HL-60 (cell line): ENCODE data around the gene CACNA1I.
A peak's percentile ranks its signal among the peaks of the same experiment; 100 is the strongest.

Source experiments
- DNase-seq, 2 experiments: peaks; one replicate each; pipeline ENCODE4 v3.0.0-alpha.2; 2010 to 2020; ENCODE audit warnings: low read depth in 1 of 2, low spot score in 1 of 2
- H3K27ac ChIP-seq: fragments of 250-450 bp; sonication (Bioruptor Pico); replicated peaks from 2 replicates; pipeline ENCODE4 v1.5.1; 2020; ENCODE audit warnings: mild to moderate bottlenecking, moderate library complexity
- H3K27me3 ChIP-seq: fragments of 250-450 bp; sonication (Bioruptor Pico); 2 replicates; pipeline ENCODE4 v1.5.1; 2021; ENCODE audit warnings: mild to moderate bottlenecking, moderate library complexity; ENCODE audit not compliant: insufficient read depth, poor library complexity, severe bottlenecking
- H3K4me3 ChIP-seq: replicated peaks from 2 replicates; pipeline ENCODE4 v1.5.1; 2011; ENCODE audit warnings: mild to moderate bottlenecking, control low read depth, low read length; ENCODE audit not compliant: insufficient read depth
- CTCF ChIP-seq: IDR thresholded peaks from one replicate; pipeline ENCODE4 v1.5.1; 2011; ENCODE audit warnings: low read length, control low read depth, inconsistent platforms; ENCODE audit not compliant: insufficient read depth
- GABPA ChIP-seq: IDR thresholded peaks from 2 replicates; pipeline ENCODE4 v1.6.1; 2012; ENCODE audit warnings: low read depth
- POLR2AphosphoS5 ChIP-seq: IDR thresholded peaks from 2 replicates; pipeline ENCODE4 v1.6.1; 2012; ENCODE audit warnings: low read depth
- REST ChIP-seq: IDR thresholded peaks from 2 replicates; pipeline ENCODE4 v1.6.1; 2012; ENCODE audit warnings: low read depth; ENCODE audit not compliant: insufficient replicate concordance
- SPI1 ChIP-seq: IDR thresholded peaks from 2 replicates; pipeline ENCODE4 v1.6.1; 2012; ENCODE audit warnings: low read depth, mild to moderate bottlenecking, borderline replicate concordance

The CACNA1I gene

GRCh38 chr22:39524089-39524752 is 46.3 kb upstream of the CACNA1I start:
- TF ChIP-seq GABPA (no peak), POLR2AphosphoS5 (peak; percentile 53; the same call in 1 of the 2 replicates), SPI1 (no peak)
- H3K27ac ChIP-seq, result no peak overlapping the region
- peak in 1 of 2 experiments; percentile 14 for DNase-seq
- no peaks in the 10 kb centered on the region for H3K27me3 ChIP-seq
- no peak overlapping the region for H3K4me3 ChIP-seq

- TF ChIP-seq POLR2AphosphoS5 (peak; percentile 56; the same call in 1 of the 2 replicates), SPI1 (no peak)
- no peak for DNase-seq
- no peak overlapping the region for H3K4me3 ChIP-seq
- H3K27ac ChIP-seq, result 0 out of 2 replicates have a peak overlapping the region, but pooled peaks have one; percentile 5
- no peaks in the 10 kb centered on the region for H3K27me3 ChIP-seq
Observed at GRCh38 chr22:39524753-39525657, 45.5 kb upstream of the CACNA1I start.

- no peak overlapping the region for H3K4me3 ChIP-seq
- DNase-seq, result no peak
- peak overlapping the region; percentile 83; the same call in 1 of the 2 replicates for H3K27ac ChIP-seq
- H3K27me3 ChIP-seq, result no peaks in the 10 kb centered on the region
- TF ChIP-seq CTCF (no peak), POLR2AphosphoS5 (peak; percentile 21; the same call in 1 of the 2 replicates)
Observed at GRCh38 chr22:39525658-39525975, 44.9 kb upstream of the CACNA1I start.

GRCh38 chr22:39526736-39527171 is 43.8 kb upstream of the CACNA1I start:
- peak; percentile 70 to 89 for DNase-seq
- H3K4me3 ChIP-seq, result no peak overlapping the region
- TF ChIP-seq SPI1 (peak; percentile 71; the same call in 1 of the 2 replicates), CTCF (no peak), REST (no peak), POLR2AphosphoS5 (peak; percentile 10; the same call in 1 of the 2 replicates), GABPA (no peak)
- H3K27me3 ChIP-seq, result no peaks in the 10 kb centered on the region
- peak overlapping the region; percentile 83 for H3K27ac ChIP-seq

- H3K27ac ChIP-seq, result peak overlapping the region; percentile 83
- no peak overlapping the region for H3K4me3 ChIP-seq
- peak; percentile 56 to 69 for DNase-seq
- H3K27me3 ChIP-seq, result no peaks in the 10 kb centered on the region
- peak; percentile 22; the same call in 1 of the 2 replicates for TF ChIP-seq POLR2AphosphoS5
- TF ChIP-seq REST, result no peak
Observed at GRCh38 chr22:39527481-39527961, 43.0 kb upstream of the CACNA1I start.
